Astrocyte (in vitro differentiated cells and primary cell): Measurements from ENCODE around the gene MAML2. TPM values are rescaled to one million over a fixed set of nuclear protein-coding genes. Genes with fewer than 3 reads are reported as not detected.

Experiments
- DNase-seq: peaks from one replicate; pipeline ENCODE4 v3.0.0-alpha.2; 2010; ENCODE audit warnings: low read depth
- FAIRE-seq: peaks from 2 replicates; lab custom pipeline; 2011; peaks lifted over from hg19 to GRCh38; lab: Jason Lieb, UNC
- H2AFZ ChIP-seq: 2 replicates; pipeline ENCODE4 v1.6.0; 2012; ENCODE audit warnings: low read depth, low read length, inconsistent platforms
- H3K27ac ChIP-seq: 2 replicates; pipeline ENCODE4 v1.5.1; 2011; ENCODE audit warnings: low read depth, low read length, inconsistent platforms
- H3K27me3 ChIP-seq: 2 replicates; pipeline ENCODE4 v1.6.0; 2011; ENCODE audit warnings: low read length, inconsistent platforms; ENCODE audit not compliant: insufficient read depth
- H3K36me3 ChIP-seq: 2 replicates; pipeline ENCODE4 v1.5.1; 2011; ENCODE audit warnings: low read length, inconsistent platforms; ENCODE audit not compliant: insufficient read depth
- H3K4me1 ChIP-seq: 2 replicates; pipeline ENCODE4 v1.5.1; 2011; ENCODE audit warnings: low read length, inconsistent platforms; ENCODE audit not compliant: insufficient read depth
- H3K4me2 ChIP-seq: 2 replicates; pipeline ENCODE4 v1.6.0; 2012; ENCODE audit warnings: low read length, inconsistent platforms
- H3K4me3 ChIP-seq: 2 replicates; pipeline ENCODE4 v1.5.1; 2011; ENCODE audit warnings: low read depth, mild to moderate bottlenecking, low read length, inconsistent platforms; ENCODE audit not compliant: insufficient read depth
- H3K79me2 ChIP-seq: 2 replicates; pipeline ENCODE4 v1.6.0; 2012; ENCODE audit warnings: mild to moderate bottlenecking, low read length, inconsistent platforms; ENCODE audit not compliant: insufficient read depth
- H3K9ac ChIP-seq: 2 replicates; pipeline ENCODE4 v1.6.0; 2012; ENCODE audit warnings: mild to moderate bottlenecking, low read length, inconsistent platforms
- H3K9me3 ChIP-seq: 2 replicates; pipeline ENCODE4 v1.5.1; 2012; ENCODE audit warnings: low read depth, mild to moderate bottlenecking, low read length, inconsistent platforms; ENCODE audit not compliant: insufficient read depth
- H4K20me1 ChIP-seq: 2 replicates; pipeline ENCODE4 v1.6.0; 2012; ENCODE audit warnings: low read length, inconsistent platforms; ENCODE audit not compliant: insufficient read depth
- H3K27ac Mint-ChIP-seq: one replicate; pipeline ENCODE4 v1.8.0; 2021; ENCODE audit warnings: mild to moderate bottlenecking, mixed read lengths; ENCODE audit not compliant: unreplicated experiment
- H3K27me3 Mint-ChIP-seq: one replicate; pipeline ENCODE4 v1.8.0; 2021; ENCODE audit warnings: low read depth, mixed read lengths; ENCODE audit not compliant: unreplicated experiment
- H3K36me3 Mint-ChIP-seq: one replicate; pipeline ENCODE4 v1.8.0; 2021; ENCODE audit warnings: low read depth, mixed read lengths; ENCODE audit not compliant: unreplicated experiment
- H3K4me1 Mint-ChIP-seq: one replicate; pipeline ENCODE4 v1.8.0; 2021; ENCODE audit warnings: low read depth, mixed read lengths; ENCODE audit not compliant: unreplicated experiment
- H3K4me3 Mint-ChIP-seq: one replicate; pipeline ENCODE4 v1.8.0; 2021; ENCODE audit warnings: mild to moderate bottlenecking, moderate library complexity, mixed read lengths; ENCODE audit not compliant: unreplicated experiment
- H3K9me3 Mint-ChIP-seq: one replicate; pipeline ENCODE4 v1.8.0; 2021; ENCODE audit warnings: mild to moderate bottlenecking, mixed read lengths; ENCODE audit not compliant: unreplicated experiment
- CTCF ChIP-seq: IDR thresholded peaks from 2 replicates; pipeline ENCODE4 v1.5.1; 2011; ENCODE audit warnings: low read depth, mild to moderate bottlenecking, inconsistent platforms, low read length, moderate library complexity; ENCODE audit not compliant: insufficient read depth
- EZH2 ChIP-seq: IDR thresholded peaks from 2 replicates; pipeline ENCODE4 v1.6.1; 2012; ENCODE audit warnings: mild to moderate bottlenecking, low read length, inconsistent platforms; ENCODE audit not compliant: insufficient read depth
- total RNA-seq: library from RNA; stranded (reverse); gene quantifications from 2 replicates; pipeline ENCODE4 v1.2.1, GENCODE V29; 2021

Gene MAML2
- total RNA-seq, 1 donor from 2014 or later = 27.4 TPM

- Histone ChIP-seq H3K4me1 (no peaks in the 10 kb centered on the region), H3K27me3 (no peaks in the 10 kb centered on the region), H3K9ac (no peak overlapping the region), H3K36me3 (no peaks in the 10 kb centered on the region), H3K4me3 (no peak overlapping the region), H2AFZ (no peak overlapping the region), H4K20me1 (no peaks in the 10 kb centered on the region), H3K27ac (no peak overlapping the region), H3K79me2 (no peaks in the 10 kb centered on the region), H3K4me2 (no peak overlapping the region), H3K9me3 (no peaks in the 10 kb centered on the region)
- peak overlapping the region; percentile 45 for H3K4me3 Mint-ChIP-seq
- H3K36me3 Mint-ChIP-seq = peaks cover 6% of the 10 kb centered on the region
- peaks cover 23% of the 10 kb centered on the region for H3K9me3 Mint-ChIP-seq
- H3K27me3 Mint-ChIP-seq = no peaks in the 10 kb centered on the region
- FAIRE-seq = no peak
- no peak for TF ChIP-seq EZH2
- no peak for TF ChIP-seq CTCF
- H3K27ac Mint-ChIP-seq = no peak overlapping the region
- H3K4me1 Mint-ChIP-seq = no peaks in the 10 kb centered on the region
- no peak for DNase-seq
These were observed 409.4 kb downstream of the MAML2 start for GRCh38 chr11:95933594-95933993.

GRCh38 chr11:95931916-95932315 lies 411.1 kb downstream of the MAML2 start:
- no peaks in the 10 kb centered on the region for H3K4me1 Mint-ChIP-seq
- no peak overlapping the region for H3K27ac ChIP-seq
- no peaks in the 10 kb centered on the region for H3K79me2 ChIP-seq
- no peaks in the 10 kb centered on the region for H3K36me3 ChIP-seq
- peaks cover 18% of the 10 kb centered on the region for H3K9me3 Mint-ChIP-seq
- no peaks in the 10 kb centered on the region for H3K9me3 ChIP-seq
- TF ChIP-seq CTCF (no peak), EZH2 (no peak)
- H3K4me3 Mint-ChIP-seq = no peak overlapping the region
- no peak overlapping the region for H3K9ac ChIP-seq
- FAIRE-seq (no peak), DNase-seq (no peak)
- no peak overlapping the region for H2AFZ ChIP-seq
- no peaks in the 10 kb centered on the region for H3K27me3 ChIP-seq
- H3K4me1 ChIP-seq = no peaks in the 10 kb centered on the region
- no peak overlapping the region for H3K27ac Mint-ChIP-seq
- H3K36me3 Mint-ChIP-seq = peaks cover 6% of the 10 kb centered on the region
- no peak overlapping the region for H3K4me3 ChIP-seq
- no peak overlapping the region for H3K4me2 ChIP-seq
- no peaks in the 10 kb centered on the region for H4K20me1 ChIP-seq
- H3K27me3 Mint-ChIP-seq = no peaks in the 10 kb centered on the region

GRCh38 chr11:95930948-95931347 lies 412.0 kb downstream of the MAML2 start:
- Histone ChIP-seq H3K79me2 (no peaks in the 10 kb centered on the region), H3K4me1 (no peaks in the 10 kb centered on the region), H4K20me1 (no peaks in the 10 kb centered on the region), H3K9me3 (no peaks in the 10 kb centered on the region), H3K4me3 (no peak overlapping the region), H3K27ac (no peak overlapping the region), H3K27me3 (no peaks in the 10 kb centered on the region), H2AFZ (no peak overlapping the region), H3K36me3 (no peaks in the 10 kb centered on the region), H3K4me2 (no peak overlapping the region), H3K9ac (no peak overlapping the region)
- no peaks in the 10 kb centered on the region for H3K4me1 Mint-ChIP-seq
- peaks cover 15% of the 10 kb centered on the region for H3K9me3 Mint-ChIP-seq
- H3K27ac Mint-ChIP-seq = no peak overlapping the region
- DNase-seq = no peak
- no peak overlapping the region for H3K4me3 Mint-ChIP-seq
- H3K36me3 Mint-ChIP-seq = peaks cover 3% of the 10 kb centered on the region
- FAIRE-seq = no peak
- no peaks in the 10 kb centered on the region for H3K27me3 Mint-ChIP-seq
- TF ChIP-seq CTCF = no peak
